Glutamatergic neuron (in vitro differentiated cells): ENCODE measurements around the gene SMAD7. TPM values are rescaled to one million over a fixed set of nuclear protein-coding genes. Genes with fewer than 3 reads are reported as not detected.

Experiments
- DNase-seq: peaks from one replicate; pipeline ENCODE4 v3.0.0; 2022
- H3K27ac Mint-ChIP-seq: one replicate; pipeline ENCODE4 v1.8.0; 2020; ENCODE audit warnings: mild to moderate bottlenecking, mixed read lengths, inconsistent platforms; ENCODE audit not compliant: unreplicated experiment
- H3K27me3 Mint-ChIP-seq: one replicate; pipeline ENCODE4 v1.8.0; 2020; ENCODE audit warnings: mild to moderate bottlenecking, moderate library complexity, mixed read lengths, inconsistent platforms; ENCODE audit not compliant: unreplicated experiment
- H3K36me3 Mint-ChIP-seq: one replicate; pipeline ENCODE4 v1.8.0; 2020; ENCODE audit warnings: mild to moderate bottlenecking, mixed read lengths, inconsistent platforms; ENCODE audit not compliant: unreplicated experiment
- H3K4me1 Mint-ChIP-seq: one replicate; pipeline ENCODE4 v1.8.0; 2020; ENCODE audit warnings: mild to moderate bottlenecking, low read depth, mixed read lengths, inconsistent platforms; ENCODE audit not compliant: unreplicated experiment
- H3K4me3 Mint-ChIP-seq: one replicate; pipeline ENCODE4 v1.8.0; 2020; ENCODE audit warnings: mild to moderate bottlenecking, mixed read lengths, inconsistent platforms; ENCODE audit not compliant: unreplicated experiment
- H3K9me3 Mint-ChIP-seq: one replicate; pipeline ENCODE4 v1.8.0; 2020; ENCODE audit warnings: mild to moderate bottlenecking, moderate library complexity, mixed read lengths, inconsistent platforms; ENCODE audit not compliant: unreplicated experiment
- CTCF ChIP-seq: fragments of 200-600 bp; sonication (generic); IDR thresholded peaks from one replicate; pipeline ENCODE4 v1.5.0; 2021; ENCODE audit not compliant: partially characterized antibody, unreplicated experiment
- total RNA-seq: library from RNA; stranded (reverse); fragmentation: NEBNext Ultra II Directional; extraction: Animal tissue kit (Norgen Biotek cat#: 25700); gene quantifications from one replicate; pipeline ENCODE4 v1.2.1, GENCODE V29; 2021; ENCODE audit not compliant: unreplicated experiment

Gene SMAD7
- total RNA-seq, 1 donor from 2014 or later = 10.8 TPM

DNA sequence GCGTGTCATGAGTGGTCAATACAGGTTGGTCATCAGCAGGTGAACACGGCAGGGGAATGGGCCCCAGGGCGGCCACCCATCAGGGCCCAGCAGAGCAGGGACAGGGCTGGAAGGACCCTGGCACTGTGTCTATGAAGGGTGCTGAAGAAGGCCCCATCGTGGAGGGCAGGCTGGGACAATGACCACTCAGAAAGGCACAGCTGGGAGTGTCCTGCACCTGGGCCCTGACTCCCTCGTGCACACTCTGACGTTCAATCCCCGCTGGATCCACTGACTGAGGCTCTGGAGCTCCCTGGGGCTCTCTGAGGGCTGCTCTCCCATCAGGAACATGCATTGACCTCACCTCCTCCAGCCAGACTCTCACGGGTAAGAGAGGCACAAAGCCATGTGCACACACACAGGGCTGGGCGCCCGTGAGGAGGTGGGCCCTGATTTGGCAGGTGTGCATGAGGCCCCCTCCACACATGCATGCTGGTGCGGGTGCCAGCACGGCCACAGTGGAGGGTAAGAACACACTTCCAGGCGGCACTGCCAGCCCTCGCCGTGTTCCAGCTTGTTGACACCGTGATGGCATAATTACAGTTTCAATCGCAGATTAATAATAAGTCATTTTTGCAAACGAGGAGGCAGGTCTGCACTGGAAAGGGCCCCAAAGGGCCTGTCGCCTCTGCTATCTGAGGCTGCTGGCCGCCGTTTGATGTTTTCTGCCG is 58.5 kb downstream of the SMAD7 start:
- Mint-ChIP-seq H3K4me1 (peaks cover 23% of the 10 kb centered on the region), H3K9me3 (peaks cover 2% of the 10 kb centered on the region), H3K27me3 (peaks cover 2% of the 10 kb centered on the region), H3K36me3 (no peaks in the 10 kb centered on the region), H3K4me3 (no peak overlapping the region), H3K27ac (no peak overlapping the region)
- TF ChIP-seq CTCF = no peak
- no peak for DNase-seq

DNA sequence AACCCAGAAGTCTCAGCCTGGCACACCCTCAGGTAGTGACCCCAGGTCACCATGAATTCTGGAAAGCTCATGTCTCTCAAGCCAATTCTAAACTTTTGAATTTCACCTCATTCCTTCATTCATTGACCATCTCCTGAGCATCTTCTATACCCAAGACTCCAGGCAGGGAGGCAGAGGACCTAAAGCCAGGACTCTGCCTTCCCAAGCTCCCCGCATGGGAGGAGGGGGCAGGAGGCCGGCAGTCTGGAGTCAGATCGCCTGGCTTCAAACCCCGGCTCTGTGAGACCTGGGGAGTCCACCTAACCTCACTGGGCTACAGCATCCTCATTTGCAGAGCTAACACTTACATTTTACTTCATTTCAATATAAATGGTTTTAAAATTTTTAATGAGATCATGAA is 59.0 kb downstream of the SMAD7 start:
- H3K4me1 Mint-ChIP-seq = peaks cover 23% of the 10 kb centered on the region
- H3K36me3 Mint-ChIP-seq = no peaks in the 10 kb centered on the region
- H3K4me3 Mint-ChIP-seq = no peak overlapping the region
- H3K27ac Mint-ChIP-seq = no peak overlapping the region
- peaks cover 2% of the 10 kb centered on the region for H3K27me3 Mint-ChIP-seq
- peaks cover 2% of the 10 kb centered on the region for H3K9me3 Mint-ChIP-seq
- TF ChIP-seq CTCF = no peak
- DNase-seq = no peak

DNA sequence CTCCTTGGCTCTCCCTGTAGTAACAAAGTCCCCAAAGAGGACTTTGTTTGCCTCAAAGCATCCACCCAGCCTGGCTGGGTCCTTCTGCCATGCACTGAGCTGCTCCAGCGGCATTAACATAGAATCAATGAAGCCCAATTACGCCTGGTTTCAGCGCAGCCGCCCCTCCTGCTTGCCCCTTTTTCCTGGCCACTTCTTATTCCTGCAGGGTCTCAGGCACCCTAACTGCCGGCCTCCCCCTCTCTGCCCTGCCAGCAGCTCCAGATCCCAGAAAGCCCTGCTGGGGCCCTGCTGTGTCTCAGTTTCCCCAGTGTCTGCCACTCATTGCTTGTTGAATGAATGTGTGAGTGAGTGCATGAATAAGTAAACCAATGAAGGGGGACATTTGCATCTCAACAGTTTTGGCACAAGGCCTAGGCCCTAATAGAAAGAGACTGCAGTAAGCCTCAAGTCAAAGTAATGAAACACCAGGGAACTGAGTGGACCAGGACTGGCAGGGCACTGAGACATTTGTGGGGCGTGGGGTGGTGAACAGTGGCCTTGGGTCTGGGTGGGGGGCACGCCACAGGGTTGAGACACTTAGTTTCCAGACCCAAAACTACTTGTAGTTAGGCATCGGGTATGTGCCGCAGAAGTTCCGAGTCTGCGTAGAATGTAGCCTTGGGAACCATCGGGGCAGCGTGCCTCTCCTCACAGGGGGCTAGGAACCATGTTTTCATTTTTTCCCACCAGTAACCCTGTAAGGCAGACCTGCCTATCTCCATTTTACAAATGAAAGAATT is 60.6 kb downstream of the SMAD7 start:
- Mint-ChIP-seq H3K36me3 (no peaks in the 10 kb centered on the region), H3K4me3 (peak overlapping the region; percentile 67), H3K4me1 (peaks cover 25% of the 10 kb centered on the region)

DNA sequence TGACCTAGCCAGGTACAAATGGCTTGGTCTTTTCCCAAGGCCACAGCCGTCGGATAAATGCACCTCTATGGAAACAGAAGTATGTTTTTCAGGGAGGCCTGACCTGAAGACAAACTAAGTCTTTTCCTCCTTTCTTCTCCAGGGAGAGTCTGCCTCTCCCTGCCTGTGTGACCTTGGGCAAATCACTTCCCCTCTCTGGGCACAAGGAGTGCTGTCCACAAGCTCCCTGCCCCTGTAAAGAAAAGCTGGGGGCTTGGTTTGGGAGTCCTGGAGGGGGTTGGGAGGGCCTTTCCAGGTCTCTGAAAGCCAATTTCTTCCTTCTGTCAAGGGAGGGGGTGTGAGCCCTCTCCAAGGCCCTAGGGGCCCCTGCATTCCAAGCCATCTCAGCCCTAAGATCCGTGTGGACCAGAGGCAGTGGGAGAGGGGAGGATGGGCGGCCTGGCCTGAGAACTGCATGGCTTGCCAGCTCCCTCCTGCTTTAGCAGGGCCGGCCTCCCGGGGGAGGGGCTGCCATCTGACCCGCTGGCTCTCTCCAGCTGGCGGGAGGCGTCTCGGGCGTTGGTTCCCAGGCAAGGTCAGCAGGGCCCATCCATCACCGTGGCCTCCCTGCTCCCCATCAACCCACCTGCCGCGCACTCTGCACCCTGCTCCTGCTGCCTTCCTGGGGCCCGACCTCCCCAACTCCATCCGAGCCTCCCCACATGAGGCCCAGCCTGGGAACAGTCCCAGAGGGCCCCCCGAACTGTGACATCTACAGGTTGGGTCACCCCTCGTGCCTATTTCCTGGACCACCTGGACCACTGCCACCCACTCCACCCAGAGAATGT is 61.4 kb downstream of the SMAD7 start:
- no peak for TF ChIP-seq CTCF
- Mint-ChIP-seq H3K4me1 (peaks cover 25% of the 10 kb centered on the region), H3K27me3 (peaks cover 6% of the 10 kb centered on the region), H3K9me3 (peaks cover 8% of the 10 kb centered on the region), H3K36me3 (no peaks in the 10 kb centered on the region), H3K4me3 (peak overlapping the region; percentile 67), H3K27ac (peak overlapping the region; percentile 95)
- peak; percentile 88 for DNase-seq

More for the DNA sequence above, 60.6 kb downstream of the SMAD7 start:
- DNase-seq = no peak
- Mint-ChIP-seq H3K27ac (peak overlapping the region; percentile 95), H3K9me3 (peaks cover 2% of the 10 kb centered on the region), H3K27me3 (peaks cover 2% of the 10 kb centered on the region)
- TF ChIP-seq CTCF = no peak
